Measurements from ENCODE around the gene CTIF. TPM values are rescaled to one million over a fixed set of nuclear protein-coding genes. Genes with fewer than 3 reads are reported as not detected.

CTIF gene
- total and polyA plus RNA-seq, 2 experiments from 2014 or later, result 22.1 to 27.9 TPM

DNA sequence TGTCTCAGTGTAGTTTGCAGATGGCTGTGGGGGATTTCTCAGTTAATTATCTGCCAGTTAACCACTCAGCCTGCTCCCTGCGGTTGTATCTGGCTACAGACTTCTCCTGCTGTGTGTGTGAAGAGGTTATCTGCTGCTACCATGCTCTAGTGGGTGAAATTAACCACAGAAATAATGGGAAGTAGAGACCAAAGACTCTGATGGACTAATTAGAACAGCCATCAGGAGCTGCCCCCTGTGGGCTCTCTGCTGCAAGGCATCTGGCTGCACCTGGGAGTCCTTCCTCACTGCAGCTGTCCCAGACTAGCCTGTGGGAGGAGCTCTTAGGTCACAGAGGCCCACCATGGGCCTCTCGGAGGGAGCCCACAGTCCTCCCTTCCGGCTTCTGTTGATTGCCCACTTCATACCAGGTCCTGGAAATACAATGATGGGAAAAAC is 66.6 kb downstream of the CTIF start:
- peaks cover 63% of the 10 kb centered on the region for H3K79me2 ChIP-seq
- no peaks in the 10 kb centered on the region for H3K27me3 ChIP-seq

DNA sequence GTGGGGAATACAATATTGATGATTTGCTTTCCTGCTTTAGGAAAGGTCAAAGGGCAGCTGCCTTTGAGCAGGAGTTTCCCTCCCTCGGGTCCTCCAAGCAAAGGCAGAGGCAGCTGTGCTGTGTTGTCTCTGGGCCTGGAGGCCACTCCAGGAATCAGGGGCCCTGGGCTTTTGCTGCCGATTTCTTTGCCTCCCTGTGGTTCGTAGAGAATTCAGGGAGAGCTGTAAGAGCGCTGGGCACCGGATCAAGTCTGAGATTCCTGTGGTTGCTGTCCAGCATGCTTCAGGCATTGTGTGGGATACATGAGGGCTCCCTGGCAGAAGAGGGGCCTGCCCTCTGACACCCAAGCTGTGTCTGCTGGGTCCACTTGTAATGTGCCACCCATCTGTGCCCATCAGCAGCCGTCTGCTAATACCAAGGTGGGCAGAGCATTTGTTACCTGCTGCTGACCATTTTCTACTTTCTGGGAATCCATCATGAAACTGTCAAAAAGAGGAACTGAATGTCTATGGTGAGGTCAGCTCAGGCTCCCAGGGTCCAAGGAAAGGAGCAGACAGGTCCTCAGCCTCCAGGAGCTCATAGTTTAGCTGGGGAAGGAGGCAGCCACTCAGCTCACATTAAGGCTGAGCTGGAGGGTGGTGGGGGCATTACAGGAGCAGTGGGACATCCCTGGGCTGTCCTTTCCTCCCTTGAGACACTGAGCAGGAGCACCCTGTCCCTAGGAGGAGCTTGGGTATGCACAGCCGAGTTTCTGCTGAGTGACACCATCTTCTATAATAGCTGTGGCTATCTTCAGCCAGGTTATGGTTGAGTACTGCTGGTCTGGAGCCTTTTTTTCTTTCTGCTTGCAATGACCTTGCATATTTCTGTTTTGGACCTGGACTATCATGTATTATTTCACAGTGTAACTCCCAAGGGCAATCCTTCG is 68.5 kb downstream of the CTIF start:
- Histone ChIP-seq H3K4me2 (no peak overlapping the region), H3K79me2 (peaks cover 62% of the 10 kb centered on the region)
- WGBS (ENCODE audit: low lambda C conversion rate, missing lambda C conversion rate), result 66% methylated on average over 8 of the region's 8 CpGs

More for the DNA sequence above, 66.6 kb downstream of the CTIF start:
- Histone ChIP-seq H2AFZ (no peak overlapping the region), H4K20me1 (ENCODE audit: insufficient read depth, poor library complexity, severe bottlenecking) (peaks cover 47% of the 10 kb centered on the region), H3K9me2 (replicated peaks; ENCODE audit: insufficient read depth) (no peaks in the 10 kb centered on the region), H3K27ac (no peak overlapping the region), H3K4me3 (no peak overlapping the region), H3K36me3 (replicated peaks; ENCODE audit: insufficient read depth, low read depth) (no peaks in the 10 kb centered on the region), H3K9me3 (ENCODE audit: low read depth) (no peaks in the 10 kb centered on the region), H3K4me2 (no peak overlapping the region), H3K4me1 (ENCODE audit: insufficient read depth) (peaks cover 11% of the 10 kb centered on the region)
- TF ChIP-seq, protein P1, sequence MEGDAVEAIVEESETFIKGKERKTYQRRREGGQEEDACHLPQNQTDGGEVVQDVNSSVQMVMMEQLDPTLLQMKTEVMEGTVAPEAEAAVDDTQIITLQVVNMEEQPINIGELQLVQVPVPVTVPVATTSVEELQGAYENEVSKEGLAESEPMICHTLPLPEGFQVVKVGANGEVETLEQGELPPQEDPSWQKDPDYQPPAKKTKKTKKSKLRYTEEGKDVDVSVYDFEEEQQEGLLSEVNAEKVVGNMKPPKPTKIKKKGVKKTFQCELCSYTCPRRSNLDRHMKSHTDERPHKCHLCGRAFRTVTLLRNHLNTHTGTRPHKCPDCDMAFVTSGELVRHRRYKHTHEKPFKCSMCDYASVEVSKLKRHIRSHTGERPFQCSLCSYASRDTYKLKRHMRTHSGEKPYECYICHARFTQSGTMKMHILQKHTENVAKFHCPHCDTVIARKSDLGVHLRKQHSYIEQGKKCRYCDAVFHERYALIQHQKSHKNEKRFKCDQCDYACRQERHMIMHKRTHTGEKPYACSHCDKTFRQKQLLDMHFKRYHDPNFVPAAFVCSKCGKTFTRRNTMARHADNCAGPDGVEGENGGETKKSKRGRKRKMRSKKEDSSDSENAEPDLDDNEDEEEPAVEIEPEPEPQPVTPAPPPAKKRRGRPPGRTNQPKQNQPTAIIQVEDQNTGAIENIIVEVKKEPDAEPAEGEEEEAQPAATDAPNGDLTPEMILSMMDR (IDR thresholded peaks at IDR 0.05; ENCODE audit: poor library complexity), result peak; percentile 29
- no peak for TF ChIP-seq EZH2 (IDR thresholded peaks at IDR 0.05; ENCODE audit: borderline replicate concordance)
- 49% methylated on average over 3 of the region's 3 CpGs for WGBS (ENCODE audit: low lambda C conversion rate, missing lambda C conversion rate)
- DNase-seq (ENCODE audit: low spot score), result peak; percentile 33

DNA sequence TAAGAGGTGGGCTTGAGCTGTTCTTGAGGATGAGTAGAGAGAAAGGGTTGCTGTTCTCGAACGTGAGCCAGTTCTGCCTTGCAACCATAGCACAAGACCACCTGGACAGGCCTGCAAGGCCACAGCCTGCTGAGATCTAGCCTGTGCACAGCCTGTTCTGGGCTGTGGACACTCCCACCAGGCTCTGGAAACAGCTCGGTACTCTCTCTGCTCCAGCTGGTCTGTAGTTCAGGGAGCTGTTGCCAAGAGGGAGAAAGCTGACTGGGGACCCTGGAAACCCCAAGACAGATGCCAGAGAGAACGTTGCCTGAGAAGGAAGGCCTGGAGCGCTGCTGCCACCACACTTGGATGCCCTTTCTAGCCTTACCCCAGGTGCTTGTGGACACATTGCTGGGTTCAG is 69.8 kb downstream of the CTIF start:
- Histone ChIP-seq H4K20me1 (ENCODE audit: insufficient read depth, poor library complexity, severe bottlenecking) (peaks cover 54% of the 10 kb centered on the region), H3K4me3 (no peak overlapping the region), H3K9me2 (replicated peaks; ENCODE audit: insufficient read depth) (no peaks in the 10 kb centered on the region), H3K4me2 (no peak overlapping the region), H3K4me1 (ENCODE audit: insufficient read depth) (peaks cover 3% of the 10 kb centered on the region), H3K27ac (no peak overlapping the region), H2AFZ (no peak overlapping the region), H3K9me3 (ENCODE audit: low read depth) (no peaks in the 10 kb centered on the region), H3K36me3 (replicated peaks; ENCODE audit: insufficient read depth, low read depth) (no peaks in the 10 kb centered on the region), H3K27me3 (no peaks in the 10 kb centered on the region), H3K79me2 (peaks cover 59% of the 10 kb centered on the region)
- WGBS (ENCODE audit: low lambda C conversion rate, missing lambda C conversion rate), result 91% methylated on average over 5 of the region's 5 CpGs
- no peak for DNase-seq (ENCODE audit: low spot score)
- TF ChIP-seq, protein P1 (IDR thresholded peaks at IDR 0.05; ENCODE audit: poor library complexity), result no peak
- TF ChIP-seq EZH2 (IDR thresholded peaks at IDR 0.05; ENCODE audit: borderline replicate concordance) (no peak), EZH2phosphoT487 (IDR thresholded peaks at IDR 0.05; ENCODE audit: low read depth, severe bottlenecking, unreplicated experiment) (no peak)

More for the DNA sequence above, 68.5 kb downstream of the CTIF start:
- H3K27me3 ChIP-seq, result no peaks in the 10 kb centered on the region
- H3K9me2 ChIP-seq (replicated peaks; ENCODE audit: insufficient read depth), result no peaks in the 10 kb centered on the region
- peaks cover 3% of the 10 kb centered on the region for H3K4me1 ChIP-seq (ENCODE audit: insufficient read depth)
- peak; percentile 46 for DNase-seq (ENCODE audit: low spot score)
- no peak overlapping the region for H2AFZ ChIP-seq
- no peak overlapping the region for H3K4me3 ChIP-seq
- H4K20me1 ChIP-seq (ENCODE audit: insufficient read depth, poor library complexity, severe bottlenecking), result peaks cover 48% of the 10 kb centered on the region
- no peak for TF ChIP-seq EZH2phosphoT487 (IDR thresholded peaks at IDR 0.05; ENCODE audit: low read depth, severe bottlenecking, unreplicated experiment)
- TF ChIP-seq, protein P1 (IDR thresholded peaks at IDR 0.05; ENCODE audit: poor library complexity), result no peak
- TF ChIP-seq EZH2 (IDR thresholded peaks at IDR 0.05; ENCODE audit: borderline replicate concordance), result no peak
- H3K27ac ChIP-seq, result no peak overlapping the region
- H3K36me3 ChIP-seq (replicated peaks; ENCODE audit: insufficient read depth, low read depth), result no peaks in the 10 kb centered on the region
- H3K9me3 ChIP-seq (ENCODE audit: low read depth), result no peaks in the 10 kb centered on the region

Data from hepatocyte (in vitro differentiated cells).